Activated CD8-positive, alpha-beta T cell treated with anti-CD3 and anti-CD28 coated beads, Interleukin-2, amount 10 ng/mL, durations not matched to agents 7 days and 5 days (primary cell): ENCODE measurements around the gene SPTLC3. TPM values are rescaled to one million over a fixed set of nuclear protein-coding genes. Genes with fewer than 3 reads are reported as not detected.

ENCODE experiments used
- ATAC-seq: fragments of 150-1000 bp; cut with Tn5 transposase; one replicate; pipeline ENCODE4 v1.10.0; 2021; ENCODE audit warnings: moderate library complexity
- CTCF ChIA-PET: fragments of 350-600 bp; sonication (Branson Sonifier 250); formaldehyde crosslinking; loops from one replicate; lab custom pipeline; 2021; ENCODE audit warnings: antibody characterized with exemption; lab: Charles Lee
- POLR2A ChIA-PET: fragments of 350-600 bp; sonication (Branson Sonifier 250); formaldehyde crosslinking; loops from one replicate; lab custom pipeline; 2021; ENCODE audit warnings: antibody characterized with exemption; lab: Charles Lee
- DNase-seq: peaks from one replicate; pipeline ENCODE4 v3.0.0-alpha.2; 2020
- H3K27ac Mint-ChIP-seq: one replicate; pipeline ENCODE4 v1.8.0; 2021; ENCODE audit warnings: mild to moderate bottlenecking, mixed read lengths
- H3K27me3 Mint-ChIP-seq: one replicate; pipeline ENCODE4 v1.8.0; 2021; ENCODE audit warnings: low read depth, mixed read lengths
- H3K36me3 Mint-ChIP-seq: one replicate; pipeline ENCODE4 v1.8.0; 2021; ENCODE audit warnings: low read depth, mixed read lengths
- H3K4me1 Mint-ChIP-seq: one replicate; pipeline ENCODE4 v1.8.0; 2021; ENCODE audit warnings: low read depth, mixed read lengths
- H3K4me3 Mint-ChIP-seq: one replicate; pipeline ENCODE4 v1.8.0; 2021; ENCODE audit warnings: mild to moderate bottlenecking, mixed read lengths
- H3K9me3 Mint-ChIP-seq: one replicate; pipeline ENCODE4 v1.8.0; 2022; ENCODE audit warnings: mixed read lengths; ENCODE audit not compliant: insufficient read depth
- total RNA-seq, 2 experiments: library from RNA; stranded (reverse); gene quantifications; one replicate each; pipeline ENCODE4 v1.2.3, GENCODE V29; 2021

The SPTLC3 gene
- total RNA-seq, 2 experiments from 2014 or later: 0.05 to 0.37 TPM

- CTCF ChIA-PET: interaction anchor here (1.1 kb wide), 1 partner anchor 398 kb away, joined by 3 read pairs; no protein-coding TSS in a partner anchor
- POLR2A ChIA-PET: no interaction called here
- no peaks in the 10 kb centered on the region for H3K9me3 Mint-ChIP-seq
- H3K27me3 Mint-ChIP-seq: peaks cover 6% of the 10 kb centered on the region
- H3K4me1 Mint-ChIP-seq: no peaks in the 10 kb centered on the region
- H3K36me3 Mint-ChIP-seq: no peaks in the 10 kb centered on the region
- DNase-seq: no peak
- H3K27ac Mint-ChIP-seq: no peak overlapping the region
- no peak overlapping the region for H3K4me3 Mint-ChIP-seq
- ATAC-seq: no peak
Measured at GRCh38 chr20:13148961-13149360, 140.2 kb downstream of the SPTLC3 start.

- Mint-ChIP-seq H3K27ac (no peak overlapping the region), H3K4me3 (no peak overlapping the region), H3K27me3 (peaks cover 6% of the 10 kb centered on the region), H3K9me3 (no peaks in the 10 kb centered on the region), H3K4me1 (no peaks in the 10 kb centered on the region), H3K36me3 (no peaks in the 10 kb centered on the region)
- POLR2A ChIA-PET: no interaction called here
- no peak for DNase-seq
- CTCF ChIA-PET: interaction anchor here (1.1 kb wide), 1 partner anchor 397 kb away, joined by 3 read pairs; no protein-coding TSS in a partner anchor
- no peak for ATAC-seq
Measured at GRCh38 chr20:13149371-13150105, 140.8 kb downstream of the SPTLC3 start.

- Mint-ChIP-seq H3K4me3 (no peak overlapping the region), H3K27me3 (no peaks in the 10 kb centered on the region), H3K36me3 (no peaks in the 10 kb centered on the region), H3K27ac (no peak overlapping the region), H3K4me1 (no peaks in the 10 kb centered on the region), H3K9me3 (no peaks in the 10 kb centered on the region)
- ChIA-PET CTCF (interaction anchor here (1.3 kb wide), 1 partner anchor 104 kb away, joined by 3 read pairs; no protein-coding TSS in a partner anchor), POLR2A (interaction anchor here (0.7 kb wide), 1 partner anchor 408 kb away, joined by 3 read pairs; no protein-coding TSS in a partner anchor)
- ATAC-seq: no peak
- no peak for DNase-seq
Measured at GRCh38 chr20:13158369-13158768, 149.6 kb downstream of the SPTLC3 start.

GRCh38 chr20:13159889-13160288 lies 151.1 kb downstream of the SPTLC3 start:
- no peaks in the 10 kb centered on the region for H3K4me1 Mint-ChIP-seq
- CTCF ChIA-PET: no interaction called here
- no peaks in the 10 kb centered on the region for H3K36me3 Mint-ChIP-seq
- H3K27me3 Mint-ChIP-seq: no peaks in the 10 kb centered on the region
- ATAC-seq (no peak), DNase-seq (no peak)
- H3K27ac Mint-ChIP-seq: no peak overlapping the region
- POLR2A ChIA-PET: no interaction called here
- H3K4me3 Mint-ChIP-seq: no peak overlapping the region
- no peaks in the 10 kb centered on the region for H3K9me3 Mint-ChIP-seq

- ChIA-PET CTCF (interaction anchor here (1.1 kb wide), 1 partner anchor 46 kb away, joined by 3 read pairs; no protein-coding TSS in a partner anchor), POLR2A (no interaction called here)
- ATAC-seq: no peak
- no peaks in the 10 kb centered on the region for H3K9me3 Mint-ChIP-seq
- H3K4me3 Mint-ChIP-seq: no peak overlapping the region
- no peaks in the 10 kb centered on the region for H3K27me3 Mint-ChIP-seq
- DNase-seq: no peak
- no peaks in the 10 kb centered on the region for H3K4me1 Mint-ChIP-seq
- no peak overlapping the region for H3K27ac Mint-ChIP-seq
- no peaks in the 10 kb centered on the region for H3K36me3 Mint-ChIP-seq
Measured at GRCh38 chr20:13165203-13165602, 156.4 kb downstream of the SPTLC3 start.

- CTCF ChIA-PET: no interaction called here
Measured at GRCh38 chr20:13166011-13166410, 157.2 kb downstream of the SPTLC3 start.

GRCh38 chr20:13166437-13166836 lies 157.7 kb downstream of the SPTLC3 start:
- ChIA-PET CTCF (no interaction called here), POLR2A (no interaction called here)
- Mint-ChIP-seq H3K4me1 (no peaks in the 10 kb centered on the region), H3K4me3 (no peak overlapping the region), H3K36me3 (no peaks in the 10 kb centered on the region), H3K27me3 (no peaks in the 10 kb centered on the region), H3K27ac (no peak overlapping the region), H3K9me3 (no peaks in the 10 kb centered on the region)
- DNase-seq (no peak), ATAC-seq (no peak)

More at GRCh38 chr20:13166011-13166410, 157.2 kb downstream of the SPTLC3 start:
- ATAC-seq: no peak
- Mint-ChIP-seq H3K36me3 (no peaks in the 10 kb centered on the region), H3K4me1 (no peaks in the 10 kb centered on the region), H3K27me3 (no peaks in the 10 kb centered on the region), H3K9me3 (no peaks in the 10 kb centered on the region), H3K4me3 (no peak overlapping the region), H3K27ac (no peak overlapping the region)
- POLR2A ChIA-PET: no interaction called here
- DNase-seq: no peak

- ATAC-seq (no peak), DNase-seq (no peak)
- Mint-ChIP-seq H3K9me3 (no peaks in the 10 kb centered on the region), H3K36me3 (no peaks in the 10 kb centered on the region), H3K4me3 (no peak overlapping the region), H3K27ac (no peak overlapping the region), H3K27me3 (no peaks in the 10 kb centered on the region), H3K4me1 (no peaks in the 10 kb centered on the region)
- ChIA-PET CTCF (interaction anchor here (1.9 kb wide), 1 partner anchor 377 kb away, joined by 6 read pairs; no protein-coding TSS in a partner anchor), POLR2A (no interaction called here)
Measured at GRCh38 chr20:13169086-13169485, 160.3 kb downstream of the SPTLC3 start.

- Mint-ChIP-seq H3K4me1 (no peaks in the 10 kb centered on the region), H3K9me3 (no peaks in the 10 kb centered on the region), H3K27me3 (no peaks in the 10 kb centered on the region), H3K36me3 (no peaks in the 10 kb centered on the region), H3K4me3 (no peak overlapping the region), H3K27ac (no peak overlapping the region)
- DNase-seq: no peak
- no peak for ATAC-seq
- CTCF ChIA-PET: interaction anchor here (1.9 kb wide), 1 partner anchor 376 kb away, joined by 6 read pairs; no protein-coding TSS in a partner anchor
- POLR2A ChIA-PET: no interaction called here
Measured at GRCh38 chr20:13170771-13171170, 162.0 kb downstream of the SPTLC3 start.

GRCh38 chr20:13173201-13173600 lies 164.4 kb downstream of the SPTLC3 start:
- DNase-seq (no peak), ATAC-seq (no peak)
- H3K4me3 Mint-ChIP-seq: no peak overlapping the region

GRCh38 chr20:13174402-13174801 lies 165.6 kb downstream of the SPTLC3 start:
- Mint-ChIP-seq H3K36me3 (no peaks in the 10 kb centered on the region), H3K4me1 (no peaks in the 10 kb centered on the region), H3K27me3 (peaks cover 8% of the 10 kb centered on the region), H3K9me3 (no peaks in the 10 kb centered on the region), H3K27ac (no peak overlapping the region), H3K4me3 (no peak overlapping the region)
- DNase-seq (no peak), ATAC-seq (no peak)
- POLR2A ChIA-PET: no interaction called here
- CTCF ChIA-PET: no interaction called here

More at GRCh38 chr20:13173201-13173600, 164.4 kb downstream of the SPTLC3 start:
- H3K9me3 Mint-ChIP-seq: no peaks in the 10 kb centered on the region
- no peaks in the 10 kb centered on the region for H3K36me3 Mint-ChIP-seq
- H3K27me3 Mint-ChIP-seq: peaks cover 8% of the 10 kb centered on the region
- CTCF ChIA-PET: no interaction called here
- no peak overlapping the region for H3K27ac Mint-ChIP-seq
- H3K4me1 Mint-ChIP-seq: no peaks in the 10 kb centered on the region
- POLR2A ChIA-PET: no interaction called here
